HFFc6 (cell line): ENCODE measurements around the gene LSM4. TPM values are rescaled to one million over a fixed set of nuclear protein-coding genes. Genes with fewer than 3 reads are reported as not detected.

Experiments used
- DNase-seq: peaks from one replicate; pipeline ENCODE4 v3.0.0-alpha.2; 2018
- H3K27ac Mint-ChIP-seq: 2 replicates; pipeline ENCODE4 v1.8.0; 2020; ENCODE audit warnings: mild to moderate bottlenecking, mixed read lengths
- H3K27me3 Mint-ChIP-seq: 2 replicates; pipeline ENCODE4 v1.8.0; 2021; ENCODE audit warnings: mild to moderate bottlenecking, moderate library complexity, mixed read lengths; ENCODE audit not compliant: insufficient read depth
- H3K36me3 Mint-ChIP-seq: 2 replicates; pipeline ENCODE4 v1.8.0; 2021; ENCODE audit warnings: low read depth, mixed read lengths
- H3K4me1 Mint-ChIP-seq: 2 replicates; pipeline ENCODE4 v1.8.0; 2020; ENCODE audit warnings: low read depth, mixed read lengths
- H3K4me3 Mint-ChIP-seq: 2 replicates; pipeline ENCODE4 v1.8.0; 2020; ENCODE audit warnings: mild to moderate bottlenecking, moderate library complexity, mixed read lengths
- H3K9me3 Mint-ChIP-seq: 2 replicates; pipeline ENCODE4 v1.8.0; 2020; ENCODE audit warnings: mild to moderate bottlenecking, mixed read lengths
- CTCF ChIP-seq: fragments of 200-600 bp; sonication (generic); IDR thresholded peaks from 2 replicates; pipeline ENCODE4 v1.5.0; 2021; ENCODE audit warnings: antibody characterized with exemption, mild to moderate bottlenecking
- total RNA-seq, 6 experiments: library from RNA; stranded (reverse); fragmentation: NEBNext Ultra II Directional; extraction: Animal tissue kit (Norgen Biotek cat#: 25700); gene quantifications; 2 replicates in 1 of 6; 3 replicates in 5 of 6; pipeline ENCODE4 v1.2.3, GENCODE V29; 2021

The LSM4 gene
- total RNA-seq, 6 experiments from 2014 or later, result 175 to 217 (median 202) TPM

GRCh38 chr19:18289471-18290301, 33.2 kb downstream of the LSM4 start:
- H3K27ac Mint-ChIP-seq, result peak overlapping the region; percentile 74
- H3K9me3 Mint-ChIP-seq, result no peaks in the 10 kb centered on the region
- no peak for DNase-seq
- H3K4me3 Mint-ChIP-seq, result no peak overlapping the region
- no peaks in the 10 kb centered on the region; the same call in 1 of the 2 replicates for H3K36me3 Mint-ChIP-seq
- peaks cover 45% of the 10 kb centered on the region for H3K4me1 Mint-ChIP-seq
- TF ChIP-seq CTCF, result no peak
- peaks cover 2% of the 10 kb centered on the region; the same call in 1 of the 2 replicates for H3K27me3 Mint-ChIP-seq

- Mint-ChIP-seq H3K27ac (no peak overlapping the region), H3K27me3 (peaks cover 2% of the 10 kb centered on the region; the same call in 1 of the 2 replicates), H3K4me3 (no peak overlapping the region), H3K4me1 (peaks cover 40% of the 10 kb centered on the region), H3K9me3 (no peaks in the 10 kb centered on the region), H3K36me3 (no peaks in the 10 kb centered on the region; the same call in 1 of the 2 replicates)
- DNase-seq, result no peak
- TF ChIP-seq CTCF, result peak; percentile 27; the same call in 1 of the 2 replicates
These were observed 34.8 kb downstream of the LSM4 start for GRCh38 chr19:18287836-18288772.

GRCh38 chr19:18286973-18287635, 35.8 kb downstream of the LSM4 start:
- Mint-ChIP-seq H3K9me3 (no peaks in the 10 kb centered on the region), H3K36me3 (no peaks in the 10 kb centered on the region; the same call in 1 of the 2 replicates), H3K4me1 (peaks cover 46% of the 10 kb centered on the region), H3K4me3 (no peak overlapping the region), H3K27me3 (peaks cover 2% of the 10 kb centered on the region; the same call in 1 of the 2 replicates), H3K27ac (no peak overlapping the region)
- no peak for DNase-seq
- TF ChIP-seq CTCF, result no peak

GRCh38 chr19:18284712-18285360, 38.0 kb downstream of the LSM4 start:
- peaks cover 5% of the 10 kb centered on the region for H3K36me3 Mint-ChIP-seq
- TF ChIP-seq CTCF, result no peak
- H3K27me3 Mint-ChIP-seq, result peaks cover 7% of the 10 kb centered on the region
- H3K4me1 Mint-ChIP-seq, result peaks cover 27% of the 10 kb centered on the region
- no peak overlapping the region for H3K4me3 Mint-ChIP-seq
- DNase-seq, result no peak
- 0 out of 2 replicates have a peak, but pooled peaks cover under 1% of the 10 kb centered on the region for H3K9me3 Mint-ChIP-seq
- peak overlapping the region; percentile 64; the same call in 1 of the 2 replicates for H3K27ac Mint-ChIP-seq

- Mint-ChIP-seq H3K27me3 (peaks cover 20% of the 10 kb centered on the region), H3K4me1 (peaks cover 37% of the 10 kb centered on the region), H3K36me3 (peaks cover 19% of the 10 kb centered on the region), H3K4me3 (no peak overlapping the region), H3K27ac (peak overlapping the region; percentile 98; the same call in 1 of the 2 replicates), H3K9me3 (0 out of 2 replicates have a peak, but pooled peaks cover 8% of the 10 kb centered on the region)
- TF ChIP-seq CTCF, result no peak
- DNase-seq, result no peak
These were observed 39.5 kb downstream of the LSM4 start for GRCh38 chr19:18283338-18283737.
